ENCODE results near the gene NRIP2.

The NRIP2 gene

DNA sequence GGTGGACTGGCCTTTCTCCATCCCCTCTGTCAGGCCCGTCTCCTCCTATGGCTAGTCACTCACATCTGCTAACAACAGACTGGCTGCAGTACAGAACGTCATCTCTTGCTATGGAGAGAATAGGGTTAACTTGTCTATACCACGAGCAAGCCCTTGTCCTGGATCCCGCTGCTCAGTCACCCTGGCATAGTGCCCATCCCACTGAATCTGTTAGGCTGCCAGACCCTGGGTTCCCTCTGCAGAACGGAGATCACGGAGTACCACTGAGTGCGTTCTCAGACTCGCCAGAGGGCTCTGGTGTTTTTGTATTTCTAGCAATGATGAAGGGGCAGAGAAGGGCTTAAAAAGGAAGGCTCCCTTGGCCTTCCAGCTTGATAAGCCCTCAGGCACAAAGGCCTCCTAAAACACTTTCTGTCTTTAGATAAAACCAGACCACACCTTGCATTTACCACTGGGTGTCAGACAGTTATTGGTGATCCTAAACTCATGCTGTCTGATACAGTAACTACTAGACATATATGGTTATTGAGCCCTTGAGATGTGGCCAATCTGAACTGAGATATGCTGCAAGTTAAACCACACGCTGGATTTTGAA, 6.3 kb upstream of the NRIP2 start:
- Histone ChIP-seq H3K9ac (ENCODE audit: low read length) (no peak overlapping the region), H3K9me3 (ENCODE audit: control insufficient read depth, low read length) (no peaks in the 10 kb centered on the region), H3K4me1 (ENCODE audit: control insufficient read depth, insufficient read depth, low read length) (no peaks in the 10 kb centered on the region), H3K27me3 (ENCODE audit: control insufficient read depth, insufficient read depth, low read length) (no peaks in the 10 kb centered on the region), H3K36me3 (ENCODE audit: control insufficient read depth, insufficient read depth, low read length) (no peaks in the 10 kb centered on the region), H3K4me3 (ENCODE audit: low read length) (no peak overlapping the region)

DNA sequence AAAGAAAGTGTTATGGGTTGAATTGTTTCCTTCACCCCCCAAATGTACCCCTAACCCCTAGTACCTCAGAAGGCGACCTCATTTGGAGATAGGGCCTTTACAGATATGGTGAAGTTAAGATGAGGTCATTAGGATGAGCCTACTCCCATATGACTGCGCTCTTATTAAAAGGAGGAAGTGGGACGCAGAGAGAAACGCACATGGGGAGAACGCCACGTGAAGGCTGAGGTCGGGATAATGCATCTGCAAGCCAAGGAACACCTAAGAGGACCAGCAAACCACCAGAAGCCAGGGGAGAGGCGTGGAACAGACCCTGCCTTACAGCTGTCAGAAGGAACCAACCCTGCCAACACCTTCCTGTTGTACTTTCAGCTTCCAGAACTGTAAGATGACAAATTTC, 1.7 kb upstream of the NRIP2 start:
- Histone ChIP-seq H3K4me3 (ENCODE audit: low read length) (no peak overlapping the region), H3K9ac (ENCODE audit: low read length) (no peak overlapping the region), H3K9me3 (ENCODE audit: control insufficient read depth, low read length) (no peaks in the 10 kb centered on the region), H3K4me1 (ENCODE audit: control insufficient read depth, insufficient read depth, low read length) (peaks cover 6% of the 10 kb centered on the region), H3K27me3 (ENCODE audit: control insufficient read depth, insufficient read depth, low read length) (peaks cover 7% of the 10 kb centered on the region), H3K36me3 (ENCODE audit: control insufficient read depth, insufficient read depth, low read length) (no peaks in the 10 kb centered on the region)

DNA sequence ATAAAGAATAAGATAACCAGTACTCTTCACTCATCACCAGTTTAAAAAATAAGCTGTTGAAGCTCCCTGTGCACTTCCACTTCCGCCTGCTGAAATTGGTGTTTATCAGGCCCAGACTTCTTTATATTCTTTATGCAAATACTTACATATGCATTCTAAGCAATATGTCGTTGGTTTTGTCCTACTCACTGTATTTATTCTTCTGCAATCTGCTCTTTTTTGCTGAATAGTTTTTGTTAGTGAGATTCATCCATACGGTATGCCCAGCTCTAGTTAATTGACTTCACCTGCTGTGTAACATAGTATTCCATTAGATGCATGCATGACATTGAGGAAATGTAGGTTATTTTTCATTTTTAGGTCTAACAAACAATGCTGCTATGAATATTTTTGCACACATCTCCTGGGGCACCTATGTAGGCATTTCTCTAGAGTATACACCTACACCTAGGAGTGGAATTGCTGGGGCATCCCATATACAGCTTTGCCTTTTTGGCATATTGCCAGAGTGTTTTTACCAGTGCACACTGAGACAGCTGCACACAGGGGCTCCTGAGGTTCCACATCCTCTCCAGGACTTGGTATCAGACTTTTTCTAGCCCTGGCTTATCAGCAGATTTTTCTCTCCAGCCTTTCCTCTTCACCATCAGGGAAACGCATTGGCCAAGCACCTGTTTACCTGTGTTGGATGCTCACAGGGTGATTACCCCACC, 1.0 kb upstream of the NRIP2 start:
- Histone ChIP-seq H3K9ac (ENCODE audit: low read length) (no peak overlapping the region), H3K9me3 (ENCODE audit: control insufficient read depth, low read length) (no peaks in the 10 kb centered on the region), H3K27me3 (ENCODE audit: control insufficient read depth, insufficient read depth, low read length) (peaks cover 7% of the 10 kb centered on the region), H3K4me1 (ENCODE audit: control insufficient read depth, insufficient read depth, low read length) (peaks cover 6% of the 10 kb centered on the region), H3K4me3 (ENCODE audit: low read length) (no peak overlapping the region), H3K36me3 (ENCODE audit: control insufficient read depth, insufficient read depth, low read length) (no peaks in the 10 kb centered on the region)

DNA sequence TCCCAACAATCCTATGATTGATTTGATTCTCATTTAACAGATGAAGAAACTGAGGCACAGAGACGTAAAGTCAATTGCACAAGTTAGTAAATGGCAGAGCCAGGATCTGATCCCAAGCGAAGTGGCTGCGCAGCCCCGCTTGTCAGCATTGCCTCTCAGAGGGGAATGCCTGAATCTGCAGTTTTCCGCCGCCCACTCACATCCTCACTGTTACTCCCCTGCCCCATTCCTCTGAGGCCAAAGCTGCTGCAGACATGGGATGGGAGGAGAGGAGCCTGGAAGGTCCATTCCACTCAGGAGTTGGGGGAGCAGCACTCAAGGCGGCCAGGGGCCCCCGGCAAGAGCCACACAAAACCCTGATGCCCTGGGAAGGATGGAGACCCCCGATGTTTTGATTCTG, 1.0 kb downstream of the NRIP2 start:
- Histone ChIP-seq H3K9ac (ENCODE audit: low read length) (no peak overlapping the region), H3K9me3 (ENCODE audit: control insufficient read depth, low read length) (no peaks in the 10 kb centered on the region), H3K4me3 (ENCODE audit: low read length) (no peak overlapping the region), H3K36me3 (ENCODE audit: control insufficient read depth, insufficient read depth, low read length) (no peaks in the 10 kb centered on the region), H3K4me1 (ENCODE audit: control insufficient read depth, insufficient read depth, low read length) (peaks cover 6% of the 10 kb centered on the region), H3K27me3 (ENCODE audit: control insufficient read depth, insufficient read depth, low read length) (peaks cover 7% of the 10 kb centered on the region)

DNA sequence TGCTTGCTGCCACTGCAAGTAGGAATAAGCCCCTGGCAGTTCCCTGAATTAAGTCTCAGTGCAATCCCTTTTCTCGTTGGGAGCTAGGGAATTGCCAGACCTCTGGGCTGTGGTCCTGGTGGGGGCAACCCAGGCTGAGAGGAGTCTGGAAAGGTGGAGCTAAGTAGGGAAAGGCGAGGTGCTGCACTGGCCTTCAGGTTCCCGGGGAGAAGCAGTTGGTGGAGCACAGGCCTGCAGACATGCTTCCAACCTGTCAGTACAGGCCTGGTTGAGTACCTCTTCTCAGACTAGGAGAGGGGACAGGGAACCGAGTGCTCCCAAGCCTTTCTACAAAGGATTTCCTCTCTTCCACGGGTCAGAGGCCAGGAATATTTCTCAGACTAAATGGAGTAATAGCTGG, 1.5 kb downstream of the NRIP2 start:
- Histone ChIP-seq H3K4me3 (ENCODE audit: low read length) (no peak overlapping the region), H3K9me3 (ENCODE audit: control insufficient read depth, low read length) (no peaks in the 10 kb centered on the region), H3K36me3 (ENCODE audit: control insufficient read depth, insufficient read depth, low read length) (no peaks in the 10 kb centered on the region), H3K27me3 (ENCODE audit: control insufficient read depth, insufficient read depth, low read length) (peaks cover 7% of the 10 kb centered on the region), H3K9ac (ENCODE audit: low read length) (no peak overlapping the region), H3K4me1 (ENCODE audit: control insufficient read depth, insufficient read depth, low read length) (peaks cover 6% of the 10 kb centered on the region)

DNA sequence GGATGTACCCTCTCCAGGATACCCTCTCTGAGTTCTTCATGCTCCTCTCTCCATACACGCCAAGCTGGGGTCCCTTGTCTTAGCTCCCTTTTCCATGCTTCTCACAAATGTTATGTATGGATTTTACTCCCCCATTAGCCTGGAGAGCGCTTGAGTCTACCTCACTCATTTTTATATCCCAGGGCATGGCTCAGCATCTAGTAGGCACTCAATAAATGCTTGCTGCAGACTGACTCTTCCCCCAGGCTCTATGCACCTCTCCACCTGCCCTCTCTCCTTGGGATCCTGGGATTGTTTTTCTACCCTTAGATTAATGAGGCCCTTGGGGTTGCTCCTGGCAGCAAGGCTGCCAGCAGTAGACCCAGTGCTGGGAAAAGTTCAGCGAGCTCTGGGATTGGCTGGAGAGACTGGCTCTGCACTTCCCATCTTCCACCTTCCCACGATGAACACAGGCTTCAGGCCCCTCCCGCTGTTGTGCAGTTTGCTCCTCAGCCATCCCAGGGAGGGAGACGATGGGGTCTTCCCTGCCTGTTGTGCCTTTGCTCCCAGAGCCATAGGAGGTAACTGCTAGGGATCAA, 2.2 kb downstream of the NRIP2 start:
- H3K4me1 ChIP-seq (ENCODE audit: control insufficient read depth, insufficient read depth, low read length) = peaks cover 6% of the 10 kb centered on the region
- H3K27me3 ChIP-seq (ENCODE audit: control insufficient read depth, insufficient read depth, low read length) = peaks cover 7% of the 10 kb centered on the region
- no peak overlapping the region for H3K9ac ChIP-seq (ENCODE audit: low read length)
- no peaks in the 10 kb centered on the region for H3K36me3 ChIP-seq (ENCODE audit: control insufficient read depth, insufficient read depth, low read length)
- H3K9me3 ChIP-seq (ENCODE audit: control insufficient read depth, low read length) = no peaks in the 10 kb centered on the region
- no peak overlapping the region for H3K4me3 ChIP-seq (ENCODE audit: low read length)

DNA sequence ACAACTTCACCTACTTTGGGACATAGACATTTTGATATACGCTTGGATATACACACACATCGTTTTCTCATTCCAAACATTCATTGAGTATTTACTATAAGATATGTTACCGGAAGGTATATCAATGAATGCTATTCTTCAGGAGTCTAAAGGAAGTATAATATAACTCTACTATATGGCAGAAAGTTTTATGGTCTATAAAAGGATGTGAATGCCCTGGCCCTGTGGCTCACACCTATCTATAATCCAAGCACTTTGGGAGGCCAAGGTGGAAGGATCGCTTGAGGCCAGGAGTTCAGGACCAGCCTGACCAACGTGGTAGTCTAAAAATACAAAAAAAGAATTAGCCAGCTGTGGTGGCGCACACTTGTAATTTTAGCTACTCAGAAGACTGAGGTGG, 5.6 kb downstream of the NRIP2 start:
- peaks cover 5% of the 10 kb centered on the region for H3K36me3 ChIP-seq (ENCODE audit: control insufficient read depth, insufficient read depth, low read length)
- no peak overlapping the region for H3K4me3 ChIP-seq (ENCODE audit: low read length)
- H3K9ac ChIP-seq (ENCODE audit: low read length) = no peak overlapping the region
- H3K27me3 ChIP-seq (ENCODE audit: control insufficient read depth, insufficient read depth, low read length) = peaks cover under 1% of the 10 kb centered on the region
- H3K4me1 ChIP-seq (ENCODE audit: control insufficient read depth, insufficient read depth, low read length) = no peaks in the 10 kb centered on the region
- H3K9me3 ChIP-seq (ENCODE audit: control insufficient read depth, low read length) = no peaks in the 10 kb centered on the region

DNA sequence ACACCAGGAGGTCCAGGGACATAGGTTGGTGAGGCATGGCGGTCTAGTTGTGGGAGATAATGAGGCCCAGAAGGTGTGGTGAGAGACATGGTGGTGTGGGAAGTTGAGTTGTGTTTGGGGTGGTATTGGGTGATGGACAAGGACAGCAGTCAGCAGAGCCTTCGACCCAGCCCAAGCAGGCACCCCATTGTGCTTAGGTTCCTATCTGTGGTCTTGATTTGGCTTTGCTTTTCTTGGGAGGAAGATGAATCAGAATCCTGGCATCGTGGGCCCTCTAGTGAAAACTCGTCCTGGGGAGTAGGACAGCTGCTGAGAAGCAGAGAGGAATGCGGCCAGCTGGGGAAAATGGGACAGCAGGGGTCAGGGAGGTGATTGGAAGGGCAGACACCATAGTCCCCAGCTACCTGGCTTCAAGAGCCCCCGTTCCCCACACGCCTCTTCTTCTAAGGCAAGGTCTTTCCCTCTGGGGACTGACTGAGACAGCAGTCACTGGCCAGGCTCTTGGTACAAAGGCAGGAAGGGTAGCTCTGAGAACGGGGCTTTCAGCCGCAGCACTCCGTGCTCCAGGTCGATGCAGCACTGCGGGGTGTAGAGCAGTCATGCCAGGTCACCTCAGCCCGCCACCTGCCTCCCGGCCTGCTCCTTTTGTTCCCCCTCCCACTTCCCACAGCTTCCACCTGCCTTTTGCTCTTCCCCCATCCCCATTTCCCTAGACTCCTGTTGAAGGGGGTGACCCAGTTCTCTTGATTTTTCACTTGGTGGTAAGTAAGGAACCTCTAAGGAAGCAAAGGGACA, 7.9 kb downstream of the NRIP2 start:
- Histone ChIP-seq H3K36me3 (ENCODE audit: control insufficient read depth, insufficient read depth, low read length) (peaks cover 5% of the 10 kb centered on the region), H3K4me3 (ENCODE audit: low read length) (no peak overlapping the region), H3K4me1 (ENCODE audit: control insufficient read depth, insufficient read depth, low read length) (no peaks in the 10 kb centered on the region), H3K9ac (ENCODE audit: low read length) (no peak overlapping the region), H3K9me3 (ENCODE audit: control insufficient read depth, low read length) (no peaks in the 10 kb centered on the region), H3K27me3 (ENCODE audit: control insufficient read depth, insufficient read depth, low read length) (no peaks in the 10 kb centered on the region)

DNA sequence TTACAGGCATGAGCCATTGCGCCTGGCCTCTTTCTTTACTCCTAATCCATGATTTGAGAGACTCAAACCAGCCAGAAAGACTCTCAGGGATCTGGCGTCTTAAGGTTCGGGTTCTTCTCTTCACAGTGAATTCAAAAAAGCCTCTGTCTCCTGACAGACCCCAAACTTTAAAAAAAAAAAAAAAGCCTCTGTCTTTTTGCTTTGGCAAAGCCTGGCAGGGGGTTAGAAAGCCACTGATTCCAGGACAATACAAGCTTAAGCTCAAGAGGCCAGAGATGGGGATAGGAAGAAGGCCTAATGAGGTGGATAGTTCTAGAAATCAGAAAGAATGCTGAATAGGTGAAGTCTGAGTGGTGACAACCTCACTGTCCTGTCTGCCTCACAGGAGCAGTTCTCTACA, 8.8 kb downstream of the NRIP2 start:
- Histone ChIP-seq H3K36me3 (ENCODE audit: control insufficient read depth, insufficient read depth, low read length) (peaks cover 5% of the 10 kb centered on the region), H3K4me1 (ENCODE audit: control insufficient read depth, insufficient read depth, low read length) (no peaks in the 10 kb centered on the region), H3K9me3 (ENCODE audit: control insufficient read depth, low read length) (no peaks in the 10 kb centered on the region), H3K4me3 (ENCODE audit: low read length) (no peak overlapping the region), H3K27me3 (ENCODE audit: control insufficient read depth, insufficient read depth, low read length) (no peaks in the 10 kb centered on the region), H3K9ac (ENCODE audit: low read length) (no peak overlapping the region)

DNA sequence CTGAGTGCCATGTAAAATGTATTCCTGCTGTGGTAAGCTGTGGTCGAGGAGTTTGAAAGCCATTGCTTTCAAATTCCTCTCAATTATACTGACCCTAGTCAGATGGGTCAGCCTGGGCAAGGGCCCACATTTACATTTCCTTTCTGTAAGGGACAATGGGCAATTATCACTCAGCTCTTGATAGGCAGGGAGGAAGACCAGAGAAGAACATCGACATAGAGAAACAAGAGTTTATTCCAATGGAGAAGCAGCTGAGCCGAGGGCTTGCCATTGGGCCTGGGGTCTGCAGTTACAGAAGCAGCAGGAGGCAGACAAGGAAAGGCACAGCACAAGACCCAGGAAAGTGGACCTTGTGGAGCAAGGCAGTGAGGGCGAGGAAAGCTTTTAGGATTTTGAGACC, 9.7 kb downstream of the NRIP2 start:
- Histone ChIP-seq H3K4me1 (ENCODE audit: control insufficient read depth, insufficient read depth, low read length) (no peaks in the 10 kb centered on the region), H3K36me3 (ENCODE audit: control insufficient read depth, insufficient read depth, low read length) (peaks cover 5% of the 10 kb centered on the region), H3K27me3 (ENCODE audit: control insufficient read depth, insufficient read depth, low read length) (no peaks in the 10 kb centered on the region), H3K4me3 (ENCODE audit: low read length) (no peak overlapping the region), H3K9ac (ENCODE audit: low read length) (no peak overlapping the region), H3K9me3 (ENCODE audit: control insufficient read depth, low read length) (no peaks in the 10 kb centered on the region)

DNA sequence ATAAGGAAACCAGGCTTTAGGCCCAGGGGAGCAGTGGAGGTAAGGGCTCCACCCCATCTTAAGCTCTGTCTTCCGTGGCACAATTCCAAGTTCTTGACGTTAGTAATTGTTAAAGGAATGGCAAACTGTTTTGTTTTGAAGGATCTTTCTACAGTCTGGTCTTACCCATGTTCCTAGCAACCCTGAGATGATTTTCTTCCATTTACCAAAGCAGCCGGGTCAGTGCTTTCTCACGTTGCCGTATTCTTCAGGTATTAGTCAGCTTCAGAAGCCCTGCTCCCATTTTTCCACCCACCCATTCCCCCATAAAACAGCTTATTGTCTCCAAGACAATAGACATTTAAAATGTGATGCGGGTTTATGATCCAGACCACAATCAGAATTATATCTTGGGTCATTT, 10.3 kb downstream of the NRIP2 start:
- H3K27me3 ChIP-seq (ENCODE audit: control insufficient read depth, insufficient read depth, low read length) = no peaks in the 10 kb centered on the region
- no peak overlapping the region for H3K4me3 ChIP-seq (ENCODE audit: low read length)
- no peak overlapping the region for H3K9ac ChIP-seq (ENCODE audit: low read length)
- H3K4me1 ChIP-seq (ENCODE audit: control insufficient read depth, insufficient read depth, low read length) = no peaks in the 10 kb centered on the region
- H3K9me3 ChIP-seq (ENCODE audit: control insufficient read depth, low read length) = no peaks in the 10 kb centered on the region
- peaks cover 5% of the 10 kb centered on the region for H3K36me3 ChIP-seq (ENCODE audit: control insufficient read depth, insufficient read depth, low read length)

DNA sequence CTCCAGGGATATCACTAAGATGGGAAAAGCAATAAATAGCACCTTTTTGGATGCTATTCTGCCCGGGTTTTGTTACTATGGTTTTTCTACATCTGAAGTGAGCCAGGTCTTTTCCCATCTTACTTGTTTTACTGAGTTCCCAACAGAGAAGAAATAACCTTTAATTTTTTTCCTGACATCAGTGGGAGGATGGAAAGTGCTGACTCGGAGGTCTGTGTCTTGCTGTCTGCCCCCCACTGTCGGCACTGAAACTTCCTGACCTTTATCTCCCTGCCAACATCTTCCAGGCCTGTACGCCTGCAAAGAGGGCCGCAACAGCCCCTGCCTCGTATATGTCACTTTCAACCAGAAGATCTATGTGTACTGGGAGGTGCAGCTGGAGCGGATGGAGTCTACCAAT, 11.4 kb downstream of the NRIP2 start:
- Histone ChIP-seq H3K9me3 (ENCODE audit: control insufficient read depth, low read length) (no peaks in the 10 kb centered on the region), H3K4me1 (ENCODE audit: control insufficient read depth, insufficient read depth, low read length) (no peaks in the 10 kb centered on the region), H3K36me3 (ENCODE audit: control insufficient read depth, insufficient read depth, low read length) (peaks cover 5% of the 10 kb centered on the region), H3K9ac (ENCODE audit: low read length) (no peak overlapping the region), H3K4me3 (ENCODE audit: low read length) (no peak overlapping the region), H3K27me3 (ENCODE audit: control insufficient read depth, insufficient read depth, low read length) (no peaks in the 10 kb centered on the region)
